ENCODE measurements around the gene GNB1. TPM values are rescaled to one million over a fixed set of nuclear protein-coding genes. Genes with fewer than 3 reads are reported as not detected.

GNB1 gene
- total RNA-seq, 1 experiment from 2014 or later, result 135 TPM

DNA sequence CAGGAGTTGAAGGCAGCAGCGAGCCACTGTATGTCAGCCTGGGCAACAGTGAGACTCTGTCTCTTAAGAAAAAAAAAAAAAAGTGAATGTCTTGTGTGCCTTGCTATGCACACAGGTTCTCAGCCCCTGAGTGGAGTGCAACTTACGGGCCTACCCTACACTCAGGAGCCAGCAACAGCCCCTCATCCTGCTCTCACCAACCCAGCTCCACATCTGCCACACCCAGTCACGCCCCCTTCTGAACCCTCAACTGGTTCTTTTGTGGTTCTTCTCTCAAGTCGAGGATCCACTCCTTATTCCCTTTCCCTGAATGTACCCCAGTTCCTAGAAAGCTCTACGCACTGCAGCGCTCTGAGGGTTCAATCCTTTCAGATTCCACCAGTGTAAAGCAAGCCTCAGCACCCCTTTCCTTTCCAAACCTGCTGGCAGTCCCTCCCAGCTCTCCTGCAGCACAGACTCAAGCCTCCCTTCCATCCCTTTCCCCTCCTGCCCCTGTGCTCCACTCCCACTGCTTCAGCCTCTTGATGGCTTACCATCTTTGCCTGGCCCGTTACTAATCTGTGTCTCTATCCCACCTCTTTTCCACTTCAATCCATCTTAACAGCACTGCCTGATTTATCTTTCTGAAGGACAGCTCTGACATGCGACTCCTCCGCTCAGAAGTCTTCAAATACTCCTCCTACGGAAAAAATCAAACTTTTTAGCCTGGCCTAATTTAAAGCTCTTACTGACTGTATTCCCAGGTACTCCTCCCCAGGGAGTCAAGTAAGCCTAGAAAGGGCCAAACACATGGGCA lies 38.1 kb downstream of the GNB1 start:
- no peak for DNase-seq
- Histone ChIP-seq H3K27me3 (ENCODE audit: control insufficient read depth, insufficient read depth, low read length) (no peaks in the 10 kb centered on the region), H3K36me3 (replicated peaks; ENCODE audit: control insufficient read depth, insufficient read depth, low read length) (peaks cover 4% of the 10 kb centered on the region; the same call in 1 of the 2 replicates), H3K4me3 (ENCODE audit: insufficient read depth, low read depth, low read length) (no peak overlapping the region)

DNA sequence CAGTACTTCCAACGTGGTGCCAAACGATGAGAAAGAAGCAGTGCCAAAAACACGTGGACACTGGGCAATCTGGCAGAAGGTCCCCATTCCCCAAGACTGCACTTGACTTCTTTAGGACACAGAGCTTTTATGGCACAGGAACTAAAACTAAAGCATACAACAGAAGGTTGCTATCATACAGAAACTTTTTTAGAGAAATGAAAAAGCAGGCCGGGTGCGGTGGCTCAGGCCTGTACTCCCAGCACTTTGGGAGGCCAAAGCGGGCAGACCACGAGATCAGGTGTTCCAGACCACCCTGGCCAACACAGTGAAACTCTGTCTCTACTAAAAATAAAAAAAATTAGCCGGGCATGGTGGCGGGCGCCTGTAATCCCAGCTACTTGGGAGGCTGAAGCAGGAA lies 43.0 kb downstream of the GNB1 start:
- no peak for DNase-seq
- peaks cover 3% of the 10 kb centered on the region; the same call in 1 of the 2 replicates for H3K36me3 ChIP-seq (replicated peaks; ENCODE audit: control insufficient read depth, insufficient read depth, low read length)
- H3K4me3 ChIP-seq (ENCODE audit: insufficient read depth, low read depth, low read length), result no peak overlapping the region
- H3K27me3 ChIP-seq (ENCODE audit: control insufficient read depth, insufficient read depth, low read length), result no peaks in the 10 kb centered on the region

DNA sequence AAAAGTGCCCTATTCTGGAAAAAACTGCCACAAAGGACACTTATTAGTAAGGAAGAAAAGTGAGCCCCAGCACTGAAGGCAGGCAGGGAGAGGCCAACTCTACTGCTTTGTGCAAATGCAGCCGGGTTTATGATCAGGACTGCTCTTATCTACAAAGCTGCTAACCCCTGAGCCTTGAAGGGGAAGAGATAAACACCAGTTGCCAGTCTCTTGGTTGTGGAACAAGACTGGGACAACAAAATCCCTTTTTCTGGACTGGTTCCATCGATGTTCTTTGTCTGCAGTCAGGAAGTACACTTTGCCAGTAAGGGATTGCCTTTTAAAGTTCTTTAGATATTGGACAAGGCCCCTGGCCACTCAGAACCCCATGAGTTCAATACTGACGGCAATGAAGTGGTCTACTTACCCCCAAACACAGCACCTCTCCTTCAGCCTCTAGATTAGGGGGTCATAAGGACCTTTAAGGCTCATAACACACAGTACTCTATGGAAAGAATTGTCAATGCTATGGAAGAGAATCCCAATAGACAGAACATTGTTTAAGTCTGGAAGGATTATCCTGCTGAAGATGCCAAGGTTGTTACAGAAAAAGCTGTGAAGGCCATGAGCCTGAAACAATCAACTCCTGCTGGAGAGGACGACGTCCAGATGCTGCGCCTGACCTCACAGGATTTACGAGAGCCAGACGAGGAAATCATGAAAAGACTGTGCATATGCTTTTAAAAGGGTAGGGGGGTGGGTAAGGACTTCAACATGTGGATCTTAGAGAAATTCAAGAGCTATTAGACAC lies 43.6 kb downstream of the GNB1 start:
- no peaks in the 10 kb centered on the region; the same call in 1 of the 2 replicates for H3K36me3 ChIP-seq (replicated peaks; ENCODE audit: control insufficient read depth, insufficient read depth, low read length)

DNA sequence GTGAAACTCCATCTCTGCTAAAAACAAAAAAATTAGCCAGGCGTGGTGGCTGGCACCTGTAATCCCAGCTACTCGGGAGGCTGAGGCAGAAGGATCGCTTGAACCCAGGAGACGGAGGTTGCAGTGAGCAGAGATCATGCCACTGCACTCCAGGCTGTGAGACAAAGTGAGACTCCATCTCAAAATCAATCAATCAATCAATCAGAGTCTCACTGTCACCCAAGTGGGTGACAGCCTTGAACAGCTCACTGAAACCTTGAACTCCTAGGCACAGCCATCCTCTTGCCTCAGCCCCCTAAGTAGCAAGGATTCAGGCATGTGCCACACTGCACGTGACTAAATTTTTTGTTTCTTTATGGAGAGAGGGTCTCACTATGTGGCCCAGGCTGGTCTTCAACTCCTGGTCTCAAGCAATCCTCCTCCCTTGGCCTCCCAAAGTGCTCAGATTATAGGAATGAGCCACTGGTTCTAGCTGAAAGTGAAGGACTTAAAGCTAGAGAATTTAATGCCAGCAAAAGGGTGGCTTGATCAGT lies 44.4 kb downstream of the GNB1 start:
- Histone ChIP-seq H3K36me3 (replicated peaks; ENCODE audit: control insufficient read depth, insufficient read depth, low read length) (no peaks in the 10 kb centered on the region; the same call in 1 of the 2 replicates), H3K27me3 (ENCODE audit: control insufficient read depth, insufficient read depth, low read length) (no peaks in the 10 kb centered on the region), H3K4me3 (ENCODE audit: insufficient read depth, low read depth, low read length) (no peak overlapping the region)
- no peak for DNase-seq

More for the DNA sequence above, 43.6 kb downstream of the GNB1 start:
- Histone ChIP-seq H3K27me3 (ENCODE audit: control insufficient read depth, insufficient read depth, low read length) (no peaks in the 10 kb centered on the region), H3K4me3 (ENCODE audit: insufficient read depth, low read depth, low read length) (no peak overlapping the region)
- DNase-seq, result no peak

DNA sequence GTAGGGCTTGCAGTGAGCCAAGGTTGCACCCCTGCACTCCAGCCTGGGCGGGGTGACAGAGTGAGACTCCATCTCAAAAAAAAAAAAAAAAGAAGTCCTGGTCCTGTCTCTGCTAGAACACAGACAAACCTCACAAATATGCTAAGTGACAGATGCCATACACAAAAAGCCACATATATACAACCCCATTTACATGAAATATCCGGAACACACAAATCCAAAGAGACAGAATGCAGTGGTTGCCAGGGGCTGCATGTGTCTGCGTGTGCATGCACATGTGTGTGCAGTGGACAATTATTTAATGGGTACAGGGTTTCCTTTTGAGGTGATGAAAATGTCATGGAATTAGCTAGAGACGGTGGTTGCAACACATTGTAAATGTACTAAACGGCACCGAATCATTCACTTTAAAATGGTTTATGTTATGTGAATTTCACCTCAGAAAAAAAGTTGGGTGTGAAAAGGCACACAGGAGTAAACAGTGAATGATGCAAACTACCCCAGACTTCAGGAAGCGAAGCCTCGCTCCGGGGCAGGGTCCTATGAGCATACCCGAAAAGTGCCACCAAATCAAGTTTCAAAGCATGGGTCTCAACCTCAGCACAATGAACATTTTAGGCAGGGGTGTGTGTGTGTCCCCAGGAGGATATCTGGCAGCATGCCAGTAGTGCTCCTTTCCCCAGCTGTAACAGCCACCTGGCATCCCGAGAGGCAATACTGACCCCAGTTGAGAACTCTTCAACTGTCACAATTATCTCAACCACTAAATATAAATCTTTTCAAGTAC lies 48.3 kb downstream of the GNB1 start:
- no peaks in the 10 kb centered on the region for H3K27me3 ChIP-seq (ENCODE audit: control insufficient read depth, insufficient read depth, low read length)
- no peaks in the 10 kb centered on the region; the same call in 1 of the 2 replicates for H3K36me3 ChIP-seq (replicated peaks; ENCODE audit: control insufficient read depth, insufficient read depth, low read length)
- H3K4me3 ChIP-seq (ENCODE audit: insufficient read depth, low read depth, low read length), result no peak overlapping the region
- no peak for DNase-seq

DNA sequence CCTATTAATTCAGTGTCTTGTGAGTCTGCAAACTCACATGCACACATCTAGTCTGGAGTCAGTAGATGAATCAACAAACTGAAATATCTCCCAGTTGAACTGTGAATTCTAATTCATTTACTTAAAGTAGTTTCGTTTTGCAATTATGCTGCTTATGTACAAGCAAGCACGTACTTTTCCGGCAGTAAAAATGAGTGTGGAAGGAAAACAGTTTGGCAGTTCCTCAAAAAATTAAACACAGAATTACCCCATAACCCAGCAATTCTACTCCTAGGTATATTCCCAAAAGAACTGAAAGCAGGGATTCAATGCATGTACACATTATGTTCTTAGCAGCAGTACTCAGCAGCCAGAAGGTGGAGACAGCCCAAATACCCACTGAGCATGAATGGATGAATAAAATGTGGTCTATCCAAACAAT lies 49.3 kb downstream of the GNB1 start:
- DNase-seq, result no peak
- Histone ChIP-seq H3K4me3 (ENCODE audit: insufficient read depth, low read depth, low read length) (no peak overlapping the region), H3K36me3 (replicated peaks; ENCODE audit: control insufficient read depth, insufficient read depth, low read length) (no peaks in the 10 kb centered on the region; the same call in 1 of the 2 replicates), H3K27me3 (ENCODE audit: control insufficient read depth, insufficient read depth, low read length) (no peaks in the 10 kb centered on the region)

DNA sequence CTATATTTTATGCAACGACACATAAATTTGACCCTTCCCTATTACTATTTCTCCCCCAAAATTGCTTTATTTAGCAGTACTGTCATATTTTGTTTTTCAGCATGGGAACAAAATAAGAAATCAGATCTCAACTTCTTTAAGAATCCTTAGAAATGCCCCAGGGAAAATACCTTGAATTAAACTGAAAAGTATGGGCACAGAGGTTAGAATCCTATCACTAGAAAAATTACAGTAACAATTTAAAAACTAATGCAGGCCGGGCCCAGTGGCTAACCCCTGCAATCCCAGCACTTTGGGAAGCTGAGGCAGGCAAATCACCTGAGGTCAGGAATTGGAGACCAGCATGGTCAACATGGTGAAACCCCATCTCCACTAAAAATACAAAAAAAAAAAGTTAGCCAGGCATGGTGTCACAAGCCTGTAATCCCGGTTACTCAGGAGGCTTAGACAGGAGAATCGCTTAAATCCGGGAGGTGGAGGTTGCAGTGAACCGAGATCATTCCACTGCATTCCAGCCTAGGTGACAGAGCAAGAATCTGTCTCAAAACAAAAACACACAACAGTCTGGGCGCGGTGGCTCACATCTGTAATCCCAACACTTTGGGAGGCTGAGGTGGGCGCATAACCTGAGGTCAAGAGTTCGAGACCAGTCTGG lies 51.4 kb downstream of the GNB1 start:
- Histone ChIP-seq H3K4me3 (ENCODE audit: insufficient read depth, low read depth, low read length) (no peak overlapping the region), H3K36me3 (replicated peaks; ENCODE audit: control insufficient read depth, insufficient read depth, low read length) (no peaks in the 10 kb centered on the region; the same call in none of the 2 replicates), H3K27me3 (ENCODE audit: control insufficient read depth, insufficient read depth, low read length) (no peaks in the 10 kb centered on the region)
- no peak for DNase-seq

DNA sequence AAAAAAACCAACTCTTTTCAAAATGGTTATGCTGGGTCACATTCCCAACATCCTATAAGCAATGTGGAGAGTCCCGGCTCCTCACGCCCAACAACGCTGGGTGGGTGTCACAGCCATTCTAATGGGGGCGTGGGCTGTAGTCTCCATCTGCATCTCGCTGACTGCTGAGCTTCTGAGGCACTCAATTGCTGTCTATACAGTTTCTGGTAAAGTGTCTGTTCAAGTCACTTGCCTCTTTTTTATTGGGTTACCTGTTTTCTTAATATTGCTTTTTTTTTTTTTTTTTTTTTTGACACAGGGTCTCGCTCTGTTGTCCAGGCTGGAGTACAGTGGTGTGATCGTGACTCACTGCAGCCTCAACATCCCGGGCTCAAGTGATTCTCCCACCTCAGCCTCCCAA lies 54.8 kb downstream of the GNB1 start:
- DNase-seq, result no peak
- Histone ChIP-seq H3K36me3 (replicated peaks; ENCODE audit: control insufficient read depth, insufficient read depth, low read length) (peaks cover 4% of the 10 kb centered on the region), H3K4me3 (ENCODE audit: insufficient read depth, low read depth, low read length) (no peak overlapping the region), H3K27me3 (ENCODE audit: control insufficient read depth, insufficient read depth, low read length) (no peaks in the 10 kb centered on the region)

DNA sequence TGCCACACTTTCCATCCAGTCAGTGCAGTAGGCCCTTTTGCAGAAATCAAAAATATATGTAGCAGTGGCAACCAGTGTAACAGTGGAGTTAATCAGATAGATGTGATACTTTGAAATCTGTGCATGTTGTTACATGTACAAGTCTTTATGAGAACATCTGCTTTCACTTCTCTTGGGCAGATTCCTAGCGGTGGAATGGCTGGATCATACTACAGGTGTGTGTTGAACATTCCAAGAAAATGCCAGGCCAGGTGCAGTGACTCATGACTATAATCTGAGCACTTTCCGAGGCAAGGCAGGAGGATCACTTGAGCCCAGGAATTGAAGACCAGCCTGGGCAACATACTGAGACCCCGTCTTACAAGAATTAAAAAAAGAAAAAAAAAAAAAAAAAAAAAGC lies 55.3 kb downstream of the GNB1 start:
- H3K4me3 ChIP-seq (ENCODE audit: insufficient read depth, low read depth, low read length), result no peak overlapping the region
- no peaks in the 10 kb centered on the region for H3K27me3 ChIP-seq (ENCODE audit: control insufficient read depth, insufficient read depth, low read length)
- H3K36me3 ChIP-seq (replicated peaks; ENCODE audit: control insufficient read depth, insufficient read depth, low read length), result peaks cover 4% of the 10 kb centered on the region
- no peak for DNase-seq

DNA sequence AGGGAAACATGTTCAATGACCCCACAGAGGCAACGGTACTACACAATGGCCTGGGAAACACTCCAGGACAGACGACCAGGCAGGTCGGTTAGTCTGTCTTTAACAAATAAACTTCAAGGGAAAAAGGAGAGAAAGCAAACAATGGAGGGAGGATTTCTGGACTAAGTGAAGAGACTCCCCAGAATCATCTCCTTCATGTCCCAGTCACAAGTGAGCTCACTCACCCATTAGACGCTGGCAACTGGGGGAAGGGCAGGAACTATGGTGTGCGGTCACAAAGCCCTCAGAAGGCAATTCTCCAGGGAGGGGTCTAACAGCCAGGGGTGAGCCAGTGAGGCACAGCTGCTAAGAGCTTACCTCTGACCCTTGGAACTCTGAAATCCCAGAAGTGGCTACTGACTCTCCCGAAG lies 57.0 kb downstream of the GNB1 start:
- Histone ChIP-seq H3K36me3 (replicated peaks; ENCODE audit: control insufficient read depth, insufficient read depth, low read length) (peaks cover 4% of the 10 kb centered on the region), H3K27me3 (ENCODE audit: control insufficient read depth, insufficient read depth, low read length) (no peaks in the 10 kb centered on the region)
- DNase-seq, result no peak

DNA sequence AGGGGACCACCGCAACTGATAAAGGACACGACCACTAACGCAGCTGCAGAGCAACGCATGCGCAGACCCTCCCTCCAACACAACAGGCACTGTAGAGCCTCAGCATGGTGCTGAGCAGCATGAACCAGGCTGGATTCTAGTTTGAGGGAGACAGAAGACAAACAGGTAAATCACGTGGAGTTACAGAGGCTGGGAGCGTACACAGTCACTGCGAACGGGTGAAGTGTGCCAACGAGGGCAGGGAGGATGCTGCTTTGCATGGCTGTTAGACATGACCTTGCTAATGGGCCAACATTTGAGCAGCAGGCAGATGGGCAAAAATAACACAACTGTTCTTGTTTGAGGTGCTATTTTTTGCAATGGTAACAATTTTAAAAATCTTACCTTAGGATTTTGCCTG lies 57.4 kb downstream of the GNB1 start:
- Histone ChIP-seq H3K36me3 (replicated peaks; ENCODE audit: control insufficient read depth, insufficient read depth, low read length) (peaks cover 4% of the 10 kb centered on the region), H3K27me3 (ENCODE audit: control insufficient read depth, insufficient read depth, low read length) (no peaks in the 10 kb centered on the region), H3K4me3 (ENCODE audit: insufficient read depth, low read depth, low read length) (no peak overlapping the region)
- no peak for DNase-seq

More for the DNA sequence above, 57.0 kb downstream of the GNB1 start:
- H3K4me3 ChIP-seq (ENCODE audit: insufficient read depth, low read depth, low read length), result no peak overlapping the region

DNA sequence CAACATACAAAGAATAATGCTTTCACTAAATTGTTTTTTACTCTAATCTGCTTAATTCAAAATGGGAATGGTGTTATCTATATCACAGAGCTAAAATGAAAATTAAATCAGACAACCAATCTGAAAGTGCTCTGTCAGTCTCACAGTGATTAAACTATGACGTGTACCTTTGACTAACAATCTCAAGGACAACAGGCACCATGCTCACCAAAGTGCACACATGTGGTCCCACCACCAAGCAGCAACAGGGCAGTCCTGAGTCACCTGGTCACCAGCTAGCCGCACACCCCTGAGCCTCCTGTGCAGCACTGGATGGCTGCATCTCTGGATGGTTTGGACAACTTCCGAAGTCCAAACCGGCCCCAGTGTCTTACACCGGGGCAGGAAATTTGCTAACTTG lies 58.1 kb downstream of the GNB1 start:
- Histone ChIP-seq H3K36me3 (replicated peaks; ENCODE audit: control insufficient read depth, insufficient read depth, low read length) (peaks cover 4% of the 10 kb centered on the region), H3K27me3 (ENCODE audit: control insufficient read depth, insufficient read depth, low read length) (no peaks in the 10 kb centered on the region), H3K4me3 (ENCODE audit: insufficient read depth, low read depth, low read length) (no peak overlapping the region)
- no peak for DNase-seq

DNA sequence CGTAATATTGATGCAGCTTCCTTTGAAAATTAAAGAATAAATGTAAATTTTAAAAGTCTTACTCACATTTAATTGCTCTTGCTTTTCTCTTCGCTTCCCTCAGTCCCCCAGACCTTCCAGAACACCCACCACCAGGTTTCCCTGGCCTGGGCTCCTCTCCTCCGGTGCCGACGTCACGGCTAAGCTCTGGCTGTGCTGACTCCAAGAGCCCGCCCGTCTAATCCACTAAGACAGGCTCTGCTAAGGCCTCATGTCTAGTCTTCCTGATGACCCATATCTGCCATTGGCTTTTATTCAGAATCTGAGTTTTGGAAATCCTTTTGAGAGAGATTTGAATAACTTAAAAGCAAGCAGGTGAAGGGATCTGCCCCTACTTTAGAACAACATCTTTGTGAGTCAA lies 58.7 kb downstream of the GNB1 start:
- H3K36me3 ChIP-seq (replicated peaks; ENCODE audit: control insufficient read depth, insufficient read depth, low read length), result peaks cover 4% of the 10 kb centered on the region
- no peak overlapping the region for H3K4me3 ChIP-seq (ENCODE audit: insufficient read depth, low read depth, low read length)
- no peak for DNase-seq
- H3K27me3 ChIP-seq (ENCODE audit: control insufficient read depth, insufficient read depth, low read length), result no peaks in the 10 kb centered on the region
